Osteocyte (in vitro differentiated cells): ENCODE data around the gene HOMER1. TPM values are rescaled to one million over a fixed set of nuclear protein-coding genes. Genes with fewer than 3 reads are reported as not detected.

Experiments used
- DNase-seq: peaks from one replicate; pipeline ENCODE4 v3.0.0; 2021; ENCODE audit warnings: mixed read lengths; ENCODE audit not compliant: unreplicated experiment; ENCODE audit errors: extremely low spot score
- H3K27ac Mint-ChIP-seq: one replicate; pipeline ENCODE4 v1.8.0; 2021; ENCODE audit warnings: mild to moderate bottlenecking, mixed read lengths; ENCODE audit not compliant: unreplicated experiment
- H3K27me3 Mint-ChIP-seq: one replicate; pipeline ENCODE4 v1.8.0; 2021; ENCODE audit warnings: mixed read lengths; ENCODE audit not compliant: unreplicated experiment
- H3K36me3 Mint-ChIP-seq: one replicate; pipeline ENCODE4 v1.8.0; 2021; ENCODE audit warnings: mixed read lengths; ENCODE audit not compliant: unreplicated experiment
- H3K4me1 Mint-ChIP-seq: one replicate; pipeline ENCODE4 v1.8.0; 2021; ENCODE audit warnings: mixed read lengths; ENCODE audit not compliant: unreplicated experiment
- H3K4me3 Mint-ChIP-seq: one replicate; pipeline ENCODE4 v1.8.0; 2021; ENCODE audit warnings: mild to moderate bottlenecking, moderate library complexity, mixed read lengths; ENCODE audit not compliant: unreplicated experiment
- H3K9me3 Mint-ChIP-seq: one replicate; pipeline ENCODE4 v1.8.0; 2021; ENCODE audit warnings: mixed read lengths; ENCODE audit not compliant: unreplicated experiment
- total RNA-seq: library from RNA; stranded (reverse); gene quantifications from 2 replicates; pipeline ENCODE4 v1.2.1, GENCODE V29; 2021
- TF ChIP-seq, protein P1 (sequence below): fragments of 200-600 bp; sonication (generic); IDR thresholded peaks from 2 replicates; pipeline ENCODE4 v1.5.0; 2021; ENCODE audit warnings: antibody characterized with exemption, mild to moderate bottlenecking, moderate library complexity

The HOMER1 gene
- total RNA-seq, 1 donor from 2014 or later = 7.2 TPM

- TF ChIP-seq, protein P1, sequence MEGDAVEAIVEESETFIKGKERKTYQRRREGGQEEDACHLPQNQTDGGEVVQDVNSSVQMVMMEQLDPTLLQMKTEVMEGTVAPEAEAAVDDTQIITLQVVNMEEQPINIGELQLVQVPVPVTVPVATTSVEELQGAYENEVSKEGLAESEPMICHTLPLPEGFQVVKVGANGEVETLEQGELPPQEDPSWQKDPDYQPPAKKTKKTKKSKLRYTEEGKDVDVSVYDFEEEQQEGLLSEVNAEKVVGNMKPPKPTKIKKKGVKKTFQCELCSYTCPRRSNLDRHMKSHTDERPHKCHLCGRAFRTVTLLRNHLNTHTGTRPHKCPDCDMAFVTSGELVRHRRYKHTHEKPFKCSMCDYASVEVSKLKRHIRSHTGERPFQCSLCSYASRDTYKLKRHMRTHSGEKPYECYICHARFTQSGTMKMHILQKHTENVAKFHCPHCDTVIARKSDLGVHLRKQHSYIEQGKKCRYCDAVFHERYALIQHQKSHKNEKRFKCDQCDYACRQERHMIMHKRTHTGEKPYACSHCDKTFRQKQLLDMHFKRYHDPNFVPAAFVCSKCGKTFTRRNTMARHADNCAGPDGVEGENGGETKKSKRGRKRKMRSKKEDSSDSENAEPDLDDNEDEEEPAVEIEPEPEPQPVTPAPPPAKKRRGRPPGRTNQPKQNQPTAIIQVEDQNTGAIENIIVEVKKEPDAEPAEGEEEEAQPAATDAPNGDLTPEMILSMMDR = no peak
- H3K9me3 Mint-ChIP-seq = peaks cover 7% of the 10 kb centered on the region
- H3K36me3 Mint-ChIP-seq = peaks cover 2% of the 10 kb centered on the region
- DNase-seq = no peak
- H3K27me3 Mint-ChIP-seq = peaks cover 4% of the 10 kb centered on the region
- H3K4me1 Mint-ChIP-seq = no peaks in the 10 kb centered on the region
- H3K27ac Mint-ChIP-seq = no peak overlapping the region
- H3K4me3 Mint-ChIP-seq = no peak overlapping the region
Observed at GRCh38 chr5:79329453-79329852, 184.5 kb downstream of the HOMER1 start.

Other genes starting within 250 kb of the HOMER1 start
- gene TENT2, start 98.3 kb upstream of the HOMER1 start, total RNA-seq = 60.6 and 61.8 TPM in 2 replicates
- 0.16 and 0.39 TPM in 2 replicates for gene CMYA5, start 175.7 kb upstream of the HOMER1 start, total RNA-seq